Uterus (tissue), 2 donors: ENCODE measurements around the gene RSAD1.

Source experiments
- POLR2A ChIP-seq, 2 donors: fragments of 450-650 bp; IDR thresholded peaks; one replicate each; pipeline ENCODE4 v1.6.1; 2016; ENCODE audit warnings: antibody characterized with exemption in 2 of 2, mild to moderate bottlenecking in 1 of 2, moderate library complexity in 1 of 2
- TF ChIP-seq, protein P1 (sequence below), 4 experiments: fragments of 200-600 bp in 2 of 4; fragments of 450-650 bp in 2 of 4; sonication (generic) in 2 of 4; IDR thresholded peaks; one replicate each; pipeline ENCODE4 v1.5.1; 2016 to 2019; ENCODE audit warnings: antibody characterized with exemption in 4 of 4, mild to moderate bottlenecking in 2 of 4, moderate library complexity in 1 of 4

DNA sequence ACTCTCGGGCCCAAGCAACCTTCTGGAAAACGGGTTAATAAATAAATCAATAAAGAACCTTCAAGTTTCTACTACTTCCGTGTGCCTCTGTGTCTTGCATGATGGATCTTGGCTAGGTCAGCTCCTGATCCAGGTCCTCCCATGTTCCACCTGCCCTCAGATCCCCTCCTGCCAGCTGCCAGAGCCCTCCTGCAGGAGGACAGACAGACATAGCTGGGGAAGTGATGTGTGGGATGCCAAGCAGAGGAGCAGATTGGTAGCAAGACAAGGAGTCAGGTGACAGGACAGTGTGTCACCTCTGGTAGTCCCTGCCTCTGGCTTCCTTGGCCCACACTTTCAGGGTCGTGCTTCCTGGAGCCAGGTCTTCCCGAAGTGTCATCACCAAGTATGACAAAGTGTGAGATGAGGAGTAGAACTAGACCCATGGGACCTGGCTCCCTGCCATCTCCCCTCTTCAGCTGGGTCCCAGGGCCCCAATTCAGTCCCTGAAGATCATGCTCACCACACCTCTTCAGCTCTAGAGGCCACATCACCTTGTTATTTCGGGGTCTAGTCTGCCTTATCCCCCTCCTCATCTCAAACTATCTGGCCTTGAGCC, 52.9 kb downstream of the RSAD1 start:
- TF ChIP-seq, protein P1, sequence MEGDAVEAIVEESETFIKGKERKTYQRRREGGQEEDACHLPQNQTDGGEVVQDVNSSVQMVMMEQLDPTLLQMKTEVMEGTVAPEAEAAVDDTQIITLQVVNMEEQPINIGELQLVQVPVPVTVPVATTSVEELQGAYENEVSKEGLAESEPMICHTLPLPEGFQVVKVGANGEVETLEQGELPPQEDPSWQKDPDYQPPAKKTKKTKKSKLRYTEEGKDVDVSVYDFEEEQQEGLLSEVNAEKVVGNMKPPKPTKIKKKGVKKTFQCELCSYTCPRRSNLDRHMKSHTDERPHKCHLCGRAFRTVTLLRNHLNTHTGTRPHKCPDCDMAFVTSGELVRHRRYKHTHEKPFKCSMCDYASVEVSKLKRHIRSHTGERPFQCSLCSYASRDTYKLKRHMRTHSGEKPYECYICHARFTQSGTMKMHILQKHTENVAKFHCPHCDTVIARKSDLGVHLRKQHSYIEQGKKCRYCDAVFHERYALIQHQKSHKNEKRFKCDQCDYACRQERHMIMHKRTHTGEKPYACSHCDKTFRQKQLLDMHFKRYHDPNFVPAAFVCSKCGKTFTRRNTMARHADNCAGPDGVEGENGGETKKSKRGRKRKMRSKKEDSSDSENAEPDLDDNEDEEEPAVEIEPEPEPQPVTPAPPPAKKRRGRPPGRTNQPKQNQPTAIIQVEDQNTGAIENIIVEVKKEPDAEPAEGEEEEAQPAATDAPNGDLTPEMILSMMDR (IDR thresholded peaks at IDR 0.05): no peak
- TF ChIP-seq POLR2A (IDR thresholded peaks at IDR 0.05): no peak
